ENCODE measurements around the gene SH3D19.

The SH3D19 gene

GRCh38 chr4:151231915-151232595 lies 93.3 kb downstream of the SH3D19 start:
- peak; percentile 30 for DNase-seq (ENCODE audit: low read depth)

- DNase-seq (ENCODE audit: low read depth) = peak; percentile 32
These were observed 97.0 kb downstream of the SH3D19 start for GRCh38 chr4:151228189-151229119.

- peak; percentile 72 for DNase-seq (ENCODE audit: low read depth)
These were observed 97.7 kb downstream of the SH3D19 start for GRCh38 chr4:151227731-151228130.

DNA sequence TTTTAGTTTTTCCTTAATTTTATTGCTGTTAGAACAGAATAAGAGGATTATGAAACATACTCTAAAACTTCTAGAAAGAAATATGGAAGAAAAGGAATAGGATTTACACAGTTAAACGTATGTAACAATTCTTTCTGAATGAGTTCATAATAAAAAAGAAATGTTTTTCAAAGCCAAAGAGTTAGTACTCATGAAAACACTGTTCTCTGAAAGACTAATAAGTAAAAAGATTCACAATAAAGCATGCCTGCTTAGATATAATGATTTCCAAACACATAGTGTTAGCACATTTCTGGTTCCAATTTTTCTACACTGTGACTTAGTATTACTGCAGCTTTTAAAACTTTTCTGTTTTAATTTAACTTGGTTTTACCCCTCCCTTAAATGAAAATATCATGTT lies 98.2 kb downstream of the SH3D19 start:
- DNase-seq (ENCODE audit: low read depth) = no peak

DNA sequence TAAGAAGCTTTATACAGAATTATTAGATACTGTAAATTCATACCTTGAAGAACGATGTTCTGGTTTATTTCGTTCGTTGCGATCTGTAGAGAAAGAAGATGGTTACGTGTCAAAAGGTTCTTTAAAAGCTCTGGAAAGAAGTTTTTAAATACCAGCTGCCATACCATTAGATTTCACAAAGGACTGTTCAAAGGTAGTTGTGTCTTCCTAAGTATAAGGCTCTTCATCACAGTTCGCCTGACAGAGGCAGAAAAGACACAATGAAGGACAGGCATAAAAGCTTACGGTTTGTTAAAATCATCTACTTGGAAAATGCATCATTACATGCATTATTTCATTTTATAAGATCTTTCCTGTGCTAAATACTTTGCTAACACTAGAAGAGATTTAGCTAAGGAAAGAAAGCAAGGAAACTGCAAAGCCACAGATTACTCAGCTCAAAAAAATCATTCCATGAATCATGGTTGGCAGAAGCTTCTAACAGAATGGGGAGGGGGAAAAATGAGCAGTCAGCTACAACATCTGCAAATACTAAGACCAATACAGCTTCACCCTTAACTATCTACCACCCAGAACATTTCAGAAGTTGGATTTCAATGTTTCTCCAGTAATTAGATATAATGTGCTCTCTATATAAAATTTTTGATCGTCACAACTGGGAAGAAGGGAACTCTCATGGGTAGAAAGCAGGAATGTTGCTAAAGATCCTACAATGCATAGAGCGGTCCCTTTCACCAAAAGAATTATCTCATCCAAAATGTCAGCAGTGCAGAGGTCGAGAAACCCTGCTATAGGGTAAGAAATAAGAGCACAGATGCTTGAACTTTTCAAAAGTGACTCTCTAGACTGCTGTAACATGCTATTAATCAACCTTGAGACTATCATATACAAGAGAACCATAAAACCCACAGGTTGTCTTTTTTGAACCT lies 99.1 kb downstream of the SH3D19 start:
- DNase-seq (ENCODE audit: low read depth) = peak; percentile 87

GRCh38 chr4:151223465-151223864 lies 101.9 kb downstream of the SH3D19 start:
- DNase-seq (ENCODE audit: low read depth) = no peak

GRCh38 chr4:151219948-151220347 lies 105.5 kb downstream of the SH3D19 start:
- DNase-seq (ENCODE audit: low read depth) = no peak

- no peak for DNase-seq (ENCODE audit: low read depth)
These were observed 106.3 kb downstream of the SH3D19 start for GRCh38 chr4:151219091-151219490.

DNA sequence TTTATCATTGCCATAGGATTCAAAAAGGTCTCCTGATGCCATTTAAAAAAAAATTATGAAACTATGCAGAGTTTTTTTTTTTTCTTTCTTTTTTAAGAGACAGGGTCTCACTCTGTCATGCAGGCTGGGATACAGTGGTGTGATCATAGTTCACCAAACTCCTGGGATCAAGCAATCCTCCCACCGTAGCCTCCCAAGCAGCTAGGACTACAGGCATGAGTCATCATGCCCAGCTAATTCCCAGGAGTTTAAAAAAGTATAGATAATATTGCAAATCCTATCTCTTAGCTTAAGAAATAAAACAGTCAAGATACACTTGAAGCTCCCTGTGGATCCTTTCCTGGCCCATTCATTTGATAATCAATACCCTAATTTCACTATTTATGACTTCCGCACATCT lies 107.1 kb downstream of the SH3D19 start:
- DNase-seq (ENCODE audit: low read depth) = peak; percentile 41

GRCh38 chr4:151217326-151217725 lies 108.1 kb downstream of the SH3D19 start:
- no peak for DNase-seq (ENCODE audit: low read depth)

- DNase-seq (ENCODE audit: low read depth) = no peak
These were observed 110.1 kb downstream of the SH3D19 start for GRCh38 chr4:151215295-151215694.

GRCh38 chr4:151207868-151208267 lies 117.5 kb downstream of the SH3D19 start:
- DNase-seq (ENCODE audit: low read depth) = no peak

- no peak for DNase-seq (ENCODE audit: low read depth)
These were observed 118.2 kb downstream of the SH3D19 start for GRCh38 chr4:151207186-151207585.

DNA sequence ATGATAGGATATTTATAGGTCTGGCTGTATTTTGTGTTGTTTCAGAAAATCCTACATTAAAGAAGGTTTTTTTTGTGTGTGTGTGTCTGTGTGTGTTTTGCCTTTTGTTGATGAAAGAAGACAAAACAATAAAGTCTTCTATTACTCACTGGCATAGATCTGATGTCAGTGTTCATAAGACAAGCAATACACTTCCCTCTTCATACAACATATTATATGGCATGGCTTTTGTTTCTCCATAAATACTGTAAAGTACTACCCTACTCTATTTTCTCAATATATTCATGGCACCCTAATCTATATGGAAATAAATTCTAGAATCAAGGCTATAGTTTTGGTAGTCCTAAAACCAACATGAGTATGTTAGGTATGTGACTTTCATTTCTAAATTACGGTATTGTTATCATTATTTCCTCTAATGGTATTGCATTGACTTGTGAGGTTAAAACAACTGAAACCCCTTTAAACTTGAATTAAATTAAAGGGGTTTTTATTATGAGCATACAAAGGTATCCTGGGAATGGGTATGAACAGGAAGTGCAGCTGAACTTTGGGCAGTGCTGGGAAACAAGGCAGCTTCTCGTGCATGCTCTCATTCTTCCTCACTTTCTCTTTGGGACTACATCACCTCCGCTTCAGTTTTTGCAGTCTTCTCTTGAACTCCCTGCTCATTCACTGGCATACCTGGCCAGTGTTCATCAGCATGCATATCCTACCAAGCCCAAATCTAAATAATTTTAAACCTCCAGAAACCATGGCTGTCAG lies 119.0 kb downstream of the SH3D19 start:
- DNase-seq (ENCODE audit: low read depth) = no peak

DNA sequence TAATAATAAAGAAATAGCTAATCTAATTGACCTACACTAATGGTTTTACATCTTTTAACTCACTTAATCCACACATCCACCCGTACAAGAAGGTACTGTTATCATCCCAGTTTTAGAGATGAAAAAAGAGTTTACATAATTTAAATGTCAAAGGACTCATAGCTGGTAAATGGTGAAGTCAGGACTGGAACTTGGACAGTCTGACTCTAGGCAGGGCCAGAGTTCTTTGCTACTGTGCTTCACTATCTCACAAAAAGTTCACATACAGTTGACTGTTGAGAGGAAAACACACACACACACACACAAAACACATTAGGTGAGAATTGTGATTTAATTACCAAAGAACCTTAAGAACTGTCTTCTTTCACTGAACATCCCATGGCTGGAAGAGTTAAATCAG lies 119.7 kb downstream of the SH3D19 start:
- no peak for DNase-seq (ENCODE audit: low read depth)

DNA sequence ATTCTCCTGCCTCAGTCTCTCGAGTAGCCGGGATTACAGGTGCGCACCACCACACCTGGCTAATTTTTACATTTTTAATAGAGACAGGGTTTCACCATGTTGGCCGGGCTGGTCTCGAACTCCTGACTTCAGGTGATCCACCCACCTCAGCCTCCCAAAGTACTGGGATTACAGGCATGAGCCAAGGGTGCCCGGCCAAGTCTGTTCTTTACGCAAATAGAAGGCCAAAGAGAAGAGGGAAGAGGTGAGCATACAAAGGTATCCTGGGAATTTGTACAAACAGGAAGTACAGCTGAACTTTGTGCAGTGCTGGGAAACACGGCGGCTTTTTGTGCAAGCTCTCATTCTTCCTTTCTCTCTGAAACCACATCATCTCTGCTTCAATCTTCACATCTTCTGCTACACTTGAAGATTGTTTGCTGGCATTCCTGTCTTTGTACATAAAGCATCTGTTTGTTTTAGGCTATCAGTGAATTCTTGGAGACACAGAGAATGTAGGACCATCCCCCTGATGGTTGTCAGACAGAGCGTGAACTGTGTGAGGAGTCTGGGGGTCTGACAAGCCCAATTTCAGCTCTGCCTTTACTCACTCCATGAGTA lies 120.4 kb downstream of the SH3D19 start:
- DNase-seq (ENCODE audit: low read depth) = no peak

DNA sequence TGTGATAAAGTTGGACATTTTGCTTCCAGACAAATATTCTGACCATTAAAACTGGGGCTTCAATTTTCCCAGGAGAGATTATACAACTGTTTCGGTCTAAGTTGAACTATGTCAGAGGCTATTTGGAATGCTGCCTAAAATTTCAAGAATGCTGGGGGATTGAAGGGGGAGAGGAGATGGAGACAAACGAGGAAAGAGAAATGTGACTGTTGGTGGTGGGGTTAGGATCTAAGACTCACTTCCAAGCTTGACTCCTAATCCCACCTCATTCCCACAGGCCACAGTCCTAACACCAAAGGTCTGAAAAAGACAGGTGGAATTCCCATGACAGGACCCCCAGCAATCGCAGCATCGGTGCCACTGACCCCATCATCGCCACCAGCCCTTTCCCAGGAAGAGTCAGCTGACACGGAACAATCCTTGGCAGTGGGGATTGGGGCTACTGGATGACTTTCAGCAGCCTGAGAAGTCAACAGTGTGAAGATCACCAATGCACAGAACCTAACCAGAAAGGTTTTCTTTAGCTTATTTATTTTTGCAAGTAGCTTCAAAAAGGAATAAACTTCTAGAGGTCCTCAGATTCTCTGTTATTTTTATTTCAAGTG lies 122.5 kb downstream of the SH3D19 start:
- DNase-seq (ENCODE audit: low read depth) = peak; percentile 60

DNA sequence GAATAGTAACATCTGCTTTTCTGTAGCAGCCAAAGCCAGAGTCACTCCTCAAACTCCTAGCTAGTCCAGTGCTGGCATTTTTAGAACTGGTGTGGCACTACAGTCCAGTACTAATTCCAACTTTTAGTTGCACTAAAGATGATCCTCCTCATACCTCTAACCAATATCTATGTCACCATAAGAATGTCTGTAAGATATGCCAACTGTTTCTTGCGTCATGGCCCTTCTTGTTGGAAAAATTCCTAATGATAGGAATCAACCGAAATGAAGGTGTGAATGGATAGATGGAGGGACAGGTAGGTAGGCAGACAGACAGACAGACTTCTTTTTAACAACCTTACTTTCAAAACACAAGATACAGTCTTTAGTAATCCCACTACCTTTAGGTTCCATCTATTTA lies 123.0 kb downstream of the SH3D19 start:
- DNase-seq (ENCODE audit: low read depth) = no peak

DNA sequence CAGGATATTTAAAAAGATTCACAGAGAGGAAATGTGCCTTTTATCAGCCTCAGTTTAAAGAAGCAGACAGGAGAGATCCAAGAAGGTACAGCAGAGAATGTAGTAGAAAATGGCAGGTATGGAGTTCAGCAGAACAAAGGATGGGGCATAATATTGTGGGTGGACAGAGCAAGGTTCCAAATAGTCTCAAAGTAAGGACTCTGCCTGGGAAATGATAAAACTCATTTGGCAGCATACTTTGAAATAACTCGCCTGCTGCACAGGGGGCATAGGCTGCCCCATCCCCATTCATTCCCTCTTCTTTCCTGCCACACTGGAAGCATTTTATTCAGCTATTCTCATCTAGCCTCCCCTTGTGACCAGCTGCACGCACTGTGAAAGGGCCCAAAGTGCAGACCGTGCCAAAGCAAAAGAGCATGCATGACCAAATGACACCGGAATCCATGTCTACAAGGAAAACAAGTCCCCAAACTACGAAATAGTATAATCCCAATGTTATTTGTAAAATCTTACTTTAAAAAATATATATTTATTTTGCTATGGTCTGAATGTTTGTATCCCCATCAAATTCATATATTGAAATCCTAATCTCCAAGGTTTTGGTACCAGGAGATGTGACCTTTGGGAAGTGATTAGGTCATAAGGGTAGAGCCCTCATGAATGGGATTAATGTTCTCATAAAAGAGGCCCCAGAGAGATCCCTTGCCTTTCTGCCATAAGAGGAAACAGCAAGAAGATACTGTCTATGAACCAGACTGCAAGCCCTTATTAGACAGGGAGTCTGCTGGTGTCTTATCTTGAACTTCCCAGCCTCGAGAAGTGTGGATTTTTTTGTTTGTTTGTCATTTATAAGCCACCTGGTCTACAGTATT lies 125.8 kb downstream of the SH3D19 start:
- peak; percentile 16 for DNase-seq (ENCODE audit: low read depth)

- DNase-seq (ENCODE audit: low read depth) = no peak
These were observed 126.7 kb downstream of the SH3D19 start for GRCh38 chr4:151198748-151199147.
